GM18511 (cell line): ENCODE results near the gene SHB.

Experiments used
- ATAC-seq: cut with Tn5 transposase; IDR thresholded peaks from one replicate; pipeline ENCODE4 v1.9.1; 2021; ENCODE audit warnings: mild to moderate bottlenecking, moderate library complexity; ENCODE audit not compliant: unreplicated experiment

SHB gene

DNA sequence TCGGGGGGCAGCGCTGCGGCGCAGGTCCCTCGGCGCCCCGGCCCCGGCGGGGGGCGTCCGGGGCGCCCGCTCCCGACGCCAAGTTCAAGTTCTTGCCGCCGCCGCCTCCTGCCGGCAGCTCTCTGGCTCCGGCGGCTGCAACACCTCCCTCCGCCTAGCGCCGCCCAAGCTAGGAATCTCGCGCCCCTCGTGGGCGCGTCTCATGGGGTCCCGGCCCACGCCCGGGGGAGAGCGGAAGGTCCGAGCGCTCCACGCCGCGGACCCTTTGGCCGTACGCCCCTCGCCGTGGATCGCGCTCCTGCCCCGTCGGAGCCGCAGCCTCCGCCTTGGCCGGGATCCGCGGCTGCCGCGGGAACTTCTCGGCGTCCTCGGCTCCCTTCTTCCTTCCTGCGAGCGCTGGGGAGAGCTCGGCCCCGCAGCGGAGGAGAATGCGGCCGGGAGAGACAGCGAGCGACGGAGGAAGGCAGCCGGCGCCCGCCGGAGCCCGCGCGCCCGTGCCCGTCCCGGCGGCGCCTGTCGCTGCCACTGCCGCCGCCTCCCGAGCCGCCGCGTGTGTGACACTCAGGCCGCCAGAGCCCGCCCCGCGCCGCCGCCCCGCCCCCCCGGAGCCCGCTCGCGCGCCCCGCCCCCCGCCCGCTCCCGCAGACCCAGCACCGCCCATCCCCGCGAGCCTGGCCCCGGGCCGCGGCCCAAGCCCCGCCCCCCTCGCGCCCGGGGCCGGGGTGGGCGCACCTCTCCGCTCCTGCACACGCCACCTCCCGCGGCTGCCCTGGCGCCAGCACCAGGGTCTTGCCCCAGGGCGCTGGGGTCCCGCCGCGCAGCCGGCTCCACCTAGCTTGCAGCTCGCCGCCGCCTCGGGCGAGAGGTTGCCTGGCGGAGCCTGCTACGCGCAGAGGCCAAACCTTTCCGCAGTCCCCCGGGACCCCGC, at the start of gene SHB:
Gene SHB, minus strand, starts transcription at position 527 of the 928 bp plus-strand sequence. CDS start 582 bp downstream, outside the sequence.
- peak; percentile 55 for ATAC-seq

GRCh38 chr9:38117651-38118050, 48.6 kb upstream of the SHB start:
- no peak for ATAC-seq

DNA sequence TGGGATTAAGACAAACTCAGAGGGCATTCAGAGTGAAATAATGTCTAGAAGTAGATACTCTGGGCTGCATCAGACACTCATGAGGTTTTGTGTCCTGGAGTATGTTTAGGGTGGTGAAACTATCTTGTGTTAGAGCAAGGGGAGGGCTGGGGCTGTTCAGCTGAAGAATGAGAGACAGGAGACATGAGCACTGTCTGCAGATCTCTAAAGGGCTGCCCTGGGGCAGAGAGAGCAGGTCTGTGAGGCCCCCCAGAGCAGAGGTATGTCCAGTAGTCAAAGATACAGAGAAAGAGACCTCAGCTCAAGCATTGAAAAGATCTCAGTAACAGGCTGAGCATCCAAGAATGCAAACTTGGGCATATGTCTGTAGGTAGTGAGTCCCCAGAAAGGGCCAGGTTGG, 45.9 kb upstream of the SHB start:
- ATAC-seq, result no peak

DNA sequence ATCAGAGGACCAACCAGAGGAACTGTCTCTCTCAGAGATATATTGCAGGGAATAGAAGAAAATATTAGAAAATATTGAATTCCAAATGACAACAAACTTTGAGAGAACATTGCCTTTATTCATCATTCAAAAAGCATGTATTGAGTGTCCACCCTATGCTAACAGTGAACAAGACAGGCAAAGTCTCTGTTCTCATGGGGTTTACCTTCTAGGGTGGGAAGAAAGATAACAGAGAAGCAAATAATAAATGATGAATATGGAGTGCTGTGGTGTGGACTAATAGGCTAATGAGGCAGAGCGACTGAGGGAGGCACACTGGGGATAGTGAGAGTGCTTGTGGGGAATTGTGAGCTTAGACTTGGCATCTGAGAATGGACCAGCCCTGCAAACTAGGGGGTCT, 43.4 kb upstream of the SHB start:
- ATAC-seq, result no peak

DNA sequence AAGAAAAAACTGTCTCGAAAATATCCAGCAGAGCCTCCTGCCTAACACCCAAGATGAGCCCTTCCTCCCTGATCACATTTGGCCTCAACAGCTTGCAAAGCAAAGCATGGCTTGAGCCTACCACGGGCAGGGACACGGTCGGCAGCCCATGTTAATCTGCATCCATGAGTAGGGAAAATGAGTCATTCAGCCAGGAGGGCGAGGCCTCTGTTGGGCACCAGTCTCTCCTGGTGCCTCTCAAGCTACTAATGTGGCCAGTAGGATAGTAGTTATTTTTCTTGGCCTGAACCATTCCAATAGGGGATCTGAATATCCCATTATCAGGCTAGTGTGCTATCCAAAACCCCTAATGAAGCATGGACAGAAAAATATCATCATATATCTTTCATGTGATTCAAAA, 43.0 kb upstream of the SHB start:
- no peak for ATAC-seq

GRCh38 chr9:38110476-38110875, 41.4 kb upstream of the SHB start:
- ATAC-seq, result no peak

GRCh38 chr9:38109601-38110000, 40.6 kb upstream of the SHB start:
- no peak for ATAC-seq

GRCh38 chr9:38108326-38108725, 39.3 kb upstream of the SHB start:
- no peak for ATAC-seq

DNA sequence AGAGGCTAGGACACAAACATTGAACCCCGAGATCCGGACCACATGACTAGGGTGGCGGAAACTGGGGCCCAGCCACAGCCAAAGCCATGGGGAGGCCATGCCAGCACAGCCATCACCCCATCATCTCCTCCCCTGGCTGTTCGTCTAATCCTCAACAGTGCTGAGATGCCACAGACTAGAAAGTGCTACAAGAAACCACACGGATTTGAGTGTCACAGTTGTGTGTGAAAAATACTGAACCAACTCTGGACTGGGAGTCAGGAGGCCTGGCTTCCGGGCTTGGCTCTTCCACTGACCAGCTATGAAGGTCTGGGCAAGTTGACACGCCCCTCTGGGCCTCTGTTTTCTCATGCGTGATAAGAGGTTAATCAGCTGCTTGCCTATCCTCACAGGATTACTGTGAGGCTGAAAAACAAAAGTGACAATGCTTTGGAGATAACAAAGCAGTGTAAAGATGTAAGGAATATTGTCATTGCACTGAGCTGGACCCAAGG, 38.8 kb upstream of the SHB start:
- peak; percentile 60 for ATAC-seq

DNA sequence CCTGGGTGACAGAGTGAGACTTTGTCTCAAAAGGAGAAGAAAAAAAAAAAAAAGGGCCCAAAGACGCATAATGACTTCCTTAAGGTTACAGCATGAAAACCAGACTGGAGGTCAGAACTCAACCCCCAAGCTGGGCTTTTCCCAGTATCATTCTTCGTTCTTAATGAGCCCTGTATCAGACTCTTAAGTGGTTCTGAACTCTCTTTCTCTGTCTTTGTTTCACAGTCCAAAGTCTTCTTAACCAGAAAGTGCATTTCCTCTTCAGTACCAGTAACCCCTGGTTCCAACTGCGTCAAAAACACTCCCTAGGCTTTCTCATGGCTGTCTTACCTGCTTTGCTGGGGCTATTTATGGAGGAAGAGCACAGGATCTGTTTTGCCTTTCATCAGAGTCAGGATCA, 38.4 kb upstream of the SHB start:
- ATAC-seq, result peak; percentile 47

DNA sequence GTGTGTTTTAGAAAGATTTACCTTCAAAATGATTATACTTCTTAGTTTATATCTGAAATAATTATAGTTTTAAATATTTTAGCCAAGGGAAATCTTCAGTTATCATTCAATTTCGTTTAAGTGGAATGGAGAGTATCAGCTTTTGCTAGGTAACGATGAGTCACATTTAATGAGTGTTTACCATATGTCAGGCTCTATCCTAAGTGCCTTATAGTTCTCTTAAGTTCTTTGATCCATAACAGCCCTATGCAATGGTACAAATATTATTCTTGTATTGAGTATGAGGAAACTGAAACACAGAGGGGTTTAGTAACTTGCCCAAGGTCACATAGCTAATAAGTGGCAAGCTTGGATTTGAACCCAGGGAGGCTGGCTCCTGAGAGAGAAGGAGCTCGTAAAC, 37.5 kb upstream of the SHB start:
- no peak for ATAC-seq

GRCh38 chr9:38103340-38103739, 34.3 kb upstream of the SHB start:
- ATAC-seq, result no peak

GRCh38 chr9:38101423-38101822, 32.4 kb upstream of the SHB start:
- ATAC-seq, result no peak

GRCh38 chr9:38096238-38096805, 27.3 kb upstream of the SHB start:
- ATAC-seq, result no peak

GRCh38 chr9:38094165-38094564, 25.1 kb upstream of the SHB start:
- no peak for ATAC-seq

- ATAC-seq, result no peak
These were observed 23.6 kb upstream of the SHB start for GRCh38 chr9:38092656-38093055.

- no peak for ATAC-seq
These were observed 23.1 kb upstream of the SHB start for GRCh38 chr9:38092200-38092524.

DNA sequence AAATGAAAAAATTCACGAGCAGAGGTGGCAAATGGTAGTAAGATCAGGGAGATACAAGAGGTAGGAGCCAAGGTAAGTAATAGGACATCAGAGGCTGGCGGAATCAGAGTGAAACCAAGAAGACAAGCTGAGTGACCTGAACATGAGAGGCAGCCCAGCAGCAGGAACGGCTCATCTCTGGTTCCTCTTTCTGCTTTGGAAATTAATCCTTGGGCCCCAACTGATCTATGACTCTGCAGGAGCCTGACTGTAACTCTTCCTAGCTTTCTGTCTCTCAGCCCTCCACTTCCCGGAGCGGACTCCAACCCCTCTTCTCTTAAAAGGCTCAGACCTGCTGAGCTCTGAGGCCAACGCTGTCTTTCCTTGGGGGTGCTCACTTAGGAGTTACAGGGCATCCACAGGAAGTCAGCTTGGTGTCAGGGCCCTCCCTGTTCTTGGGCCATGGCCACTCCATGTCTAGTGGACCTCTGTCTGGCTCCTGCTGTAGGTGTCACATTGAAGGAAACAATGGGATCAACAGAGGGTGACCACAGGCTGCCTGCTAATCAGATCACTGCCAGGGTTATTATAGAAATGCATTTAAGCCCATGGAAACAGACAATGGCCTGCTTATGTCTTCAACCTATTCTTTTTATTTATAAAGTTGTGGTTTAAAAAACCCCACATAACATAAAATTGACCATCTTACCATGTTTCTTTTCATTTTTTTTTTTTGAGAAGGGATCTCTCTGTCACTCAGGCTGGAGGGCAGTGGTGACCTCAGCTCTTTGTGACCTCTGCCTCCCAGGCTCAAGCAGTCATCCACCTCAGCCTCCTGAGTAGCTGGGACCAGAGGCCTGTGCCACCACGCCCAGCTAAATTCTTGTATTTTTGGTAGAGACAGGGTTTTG, 22.5 kb upstream of the SHB start:
- peak; percentile 64 for ATAC-seq

DNA sequence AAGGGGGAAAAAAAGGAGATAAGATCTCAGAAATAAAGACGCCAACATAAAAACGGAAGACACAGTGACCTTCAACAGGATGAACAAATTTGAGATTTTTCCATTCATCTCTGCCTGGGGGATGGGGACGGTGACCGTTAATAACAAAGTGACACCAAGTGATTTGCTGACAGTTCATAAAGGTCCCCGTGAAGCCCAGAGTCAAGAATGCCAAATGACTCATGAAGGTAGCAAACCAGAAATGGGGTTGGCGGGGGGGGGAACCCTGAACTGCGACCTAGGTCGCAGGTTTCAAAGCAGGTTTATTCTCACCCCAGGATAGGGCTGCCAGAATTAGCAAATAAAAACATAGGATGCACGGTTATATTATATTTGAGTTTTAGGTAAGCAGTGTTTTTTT, 21.1 kb upstream of the SHB start:
- no peak for ATAC-seq

DNA sequence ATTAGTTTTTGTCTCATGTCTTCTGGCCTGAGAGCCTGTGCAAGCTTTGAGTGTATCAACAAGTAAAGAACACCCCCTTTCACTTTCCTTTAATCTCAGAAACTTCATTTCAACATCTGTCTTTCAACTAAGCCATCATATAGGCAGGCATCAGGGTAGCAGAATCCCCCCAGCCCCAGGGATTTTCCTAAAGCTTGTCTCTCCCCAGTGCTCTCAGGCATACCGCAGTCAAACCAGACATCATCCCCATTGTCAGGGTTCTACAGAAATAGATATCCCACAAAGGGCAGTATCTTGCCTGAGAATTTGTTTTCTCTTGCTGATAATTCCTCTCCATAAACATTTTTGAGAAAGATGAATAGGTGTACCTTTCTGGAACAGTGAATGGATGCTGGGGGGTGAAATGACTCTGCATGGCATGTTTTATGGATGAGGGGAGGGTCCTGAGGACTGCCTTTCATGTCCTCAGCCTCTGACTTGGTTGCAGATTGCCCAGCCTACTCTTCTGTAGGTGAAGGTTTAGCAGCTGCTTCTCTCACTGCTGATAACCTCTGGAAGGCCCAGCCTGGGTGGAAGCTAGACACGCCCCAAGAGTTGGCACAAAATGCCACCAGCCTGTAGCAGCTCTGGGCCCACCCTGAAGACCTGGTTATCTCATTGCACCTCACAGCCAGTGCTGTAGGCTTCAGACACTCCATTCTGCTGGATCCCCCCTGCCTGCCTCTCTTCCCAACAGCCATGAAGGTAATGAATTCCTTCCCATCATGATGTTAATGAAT, 20.5 kb upstream of the SHB start:
- no peak for ATAC-seq
